Esophagus muscularis mucosa (tissue), 4 donors: Measurements from ENCODE around the gene FMN2. TPM values are rescaled to one million over a fixed set of nuclear protein-coding genes. Genes with fewer than 3 reads are reported as not detected.

Source experiments
- DNase-seq: peaks from one replicate; pipeline ENCODE4 v3.0.0-alpha.2; 2017; ENCODE audit errors: extremely low spot score
- H3K27ac ChIP-seq, 4 donors: fragments of 200-600 bp; sonication (generic); replicated peaks in 1 of 4; 1 replicate in 3 of 4; 2 replicates in 1 of 4; pipeline ENCODE4 v1.5.1; 2016 to 2019; ENCODE audit warnings: mild to moderate bottlenecking in 1 of 4
- H3K27me3 ChIP-seq, 4 donors: fragments of 200-600 bp; sonication (generic); one replicate each; pipeline versions ENCODE4 v1.5.1 to v1.6.0; 2016 to 2019
- H3K36me3 ChIP-seq, 4 donors: fragments of 200-600 bp; sonication (generic); one replicate each; pipeline ENCODE4 v1.5.1; 2016 to 2019
- H3K4me1 ChIP-seq, 4 donors: fragments of 200-600 bp; sonication (generic); one replicate each; pipeline ENCODE4 v1.5.1; 2016 to 2019
- H3K4me3 ChIP-seq, 4 donors: fragments of 200-600 bp; sonication (generic); 1 replicate in 2 of 4; 2 replicates in 2 of 4; pipeline ENCODE4 v1.5.1; 2016 to 2019; ENCODE audit warnings: mild to moderate bottlenecking in 4 of 4, moderate library complexity in 1 of 4
- H3K9me3 ChIP-seq, 4 donors: fragments of 200-600 bp; sonication (generic); 1 replicate in 3 of 4; 2 replicates in 1 of 4; pipeline ENCODE4 v1.5.1; 2016 to 2019
- EP300 ChIP-seq: sonication (generic); formaldehyde crosslinking; IDR thresholded peaks from one replicate; pipeline ENCODE4 v1.6.1; 2017; ENCODE audit warnings: antibody characterized with exemption
- POLR2A ChIP-seq: fragments of 450-650 bp; IDR thresholded peaks from one replicate; pipeline ENCODE4 v1.6.1; 2017; ENCODE audit warnings: antibody characterized with exemption, moderate library complexity, mild to moderate bottlenecking, low read depth
- POLR2AphosphoS5 ChIP-seq, 2 donors: sonication (generic); formaldehyde crosslinking; IDR thresholded peaks; one replicate each; pipeline ENCODE4 v1.6.1; 2017; ENCODE audit warnings: antibody characterized with exemption in 2 of 2
- WGBS: methylation state at CpG from one replicate; pipeline ENCODE4 v1.1.5; 2018; 5-methylcytosine and 5-hydroxymethylcytosine counted together
- intact Hi-C: fragments of 100-400 bp; cut with DNase I; formaldehyde crosslinking; loops from one replicate; pipeline ENCODE4 v1.15.1; 2023
- total RNA-seq, 4 donors: library from RNA; depleted of rRNA; stranded (reverse); fragments of >200 nt; gene quantifications; one replicate each; pipeline versions ENCODE4 v1.1.0 to v1.2.1, GENCODE V29; 2016
- TF ChIP-seq, protein P1 (sequence below), 3 experiments: fragments of 200-600 bp in 2 of 3; fragments of 450-650 bp in 1 of 3; sonication (generic) in 2 of 3; IDR thresholded peaks; one replicate each; pipeline ENCODE4 v1.5.1; 2017 to 2019; ENCODE audit warnings: antibody characterized with exemption in 3 of 3, mild to moderate bottlenecking in 2 of 3, moderate library complexity in 1 of 3

The FMN2 gene
- total RNA-seq, 4 donors from 2014 or later = 0.32 to 2.5 (median 1.4) TPM

DNA sequence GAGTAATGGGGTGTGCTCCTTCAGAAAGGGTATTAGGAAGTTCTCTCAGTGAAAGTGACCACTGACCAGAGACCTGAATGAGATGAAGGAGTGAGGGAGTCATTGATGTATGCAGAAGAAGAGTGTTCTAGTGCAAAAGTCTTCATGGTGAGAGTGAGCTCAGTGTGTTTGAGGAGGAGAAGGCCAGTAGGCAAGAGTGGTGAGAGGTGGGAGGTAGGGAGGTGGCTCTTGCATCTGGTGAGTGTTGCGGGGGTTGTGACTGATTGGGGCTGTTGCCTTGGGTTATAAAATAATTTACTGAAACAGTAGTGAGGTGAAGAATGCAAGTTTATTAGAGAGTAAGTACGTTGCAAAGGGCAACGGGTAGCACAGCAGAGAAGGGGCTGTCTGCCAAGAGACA lies 26.2 kb downstream of the FMN2 start:
- Histone ChIP-seq H3K27ac (no peak overlapping the region), H3K4me1 (no peaks in the 10 kb centered on the region), H3K36me3 (no peaks in the 10 kb centered on the region), H3K9me3 (no peaks in the 10 kb centered on the region), H3K27me3 (no peaks in the 10 kb centered on the region), H3K4me3 (no peak overlapping the region)
- 86% methylated on average over 3 of the region's 3 CpGs for WGBS
- TF ChIP-seq EP300 (no peak), POLR2A (no peak), POLR2AphosphoS5 (IDR thresholded peaks at IDR 0.05) (no peak)
- TF ChIP-seq, protein P1, sequence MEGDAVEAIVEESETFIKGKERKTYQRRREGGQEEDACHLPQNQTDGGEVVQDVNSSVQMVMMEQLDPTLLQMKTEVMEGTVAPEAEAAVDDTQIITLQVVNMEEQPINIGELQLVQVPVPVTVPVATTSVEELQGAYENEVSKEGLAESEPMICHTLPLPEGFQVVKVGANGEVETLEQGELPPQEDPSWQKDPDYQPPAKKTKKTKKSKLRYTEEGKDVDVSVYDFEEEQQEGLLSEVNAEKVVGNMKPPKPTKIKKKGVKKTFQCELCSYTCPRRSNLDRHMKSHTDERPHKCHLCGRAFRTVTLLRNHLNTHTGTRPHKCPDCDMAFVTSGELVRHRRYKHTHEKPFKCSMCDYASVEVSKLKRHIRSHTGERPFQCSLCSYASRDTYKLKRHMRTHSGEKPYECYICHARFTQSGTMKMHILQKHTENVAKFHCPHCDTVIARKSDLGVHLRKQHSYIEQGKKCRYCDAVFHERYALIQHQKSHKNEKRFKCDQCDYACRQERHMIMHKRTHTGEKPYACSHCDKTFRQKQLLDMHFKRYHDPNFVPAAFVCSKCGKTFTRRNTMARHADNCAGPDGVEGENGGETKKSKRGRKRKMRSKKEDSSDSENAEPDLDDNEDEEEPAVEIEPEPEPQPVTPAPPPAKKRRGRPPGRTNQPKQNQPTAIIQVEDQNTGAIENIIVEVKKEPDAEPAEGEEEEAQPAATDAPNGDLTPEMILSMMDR (IDR thresholded peaks at IDR 0.05) = no peak
- DNase-seq = no peak
- intact Hi-C loops = no loop called here

DNA sequence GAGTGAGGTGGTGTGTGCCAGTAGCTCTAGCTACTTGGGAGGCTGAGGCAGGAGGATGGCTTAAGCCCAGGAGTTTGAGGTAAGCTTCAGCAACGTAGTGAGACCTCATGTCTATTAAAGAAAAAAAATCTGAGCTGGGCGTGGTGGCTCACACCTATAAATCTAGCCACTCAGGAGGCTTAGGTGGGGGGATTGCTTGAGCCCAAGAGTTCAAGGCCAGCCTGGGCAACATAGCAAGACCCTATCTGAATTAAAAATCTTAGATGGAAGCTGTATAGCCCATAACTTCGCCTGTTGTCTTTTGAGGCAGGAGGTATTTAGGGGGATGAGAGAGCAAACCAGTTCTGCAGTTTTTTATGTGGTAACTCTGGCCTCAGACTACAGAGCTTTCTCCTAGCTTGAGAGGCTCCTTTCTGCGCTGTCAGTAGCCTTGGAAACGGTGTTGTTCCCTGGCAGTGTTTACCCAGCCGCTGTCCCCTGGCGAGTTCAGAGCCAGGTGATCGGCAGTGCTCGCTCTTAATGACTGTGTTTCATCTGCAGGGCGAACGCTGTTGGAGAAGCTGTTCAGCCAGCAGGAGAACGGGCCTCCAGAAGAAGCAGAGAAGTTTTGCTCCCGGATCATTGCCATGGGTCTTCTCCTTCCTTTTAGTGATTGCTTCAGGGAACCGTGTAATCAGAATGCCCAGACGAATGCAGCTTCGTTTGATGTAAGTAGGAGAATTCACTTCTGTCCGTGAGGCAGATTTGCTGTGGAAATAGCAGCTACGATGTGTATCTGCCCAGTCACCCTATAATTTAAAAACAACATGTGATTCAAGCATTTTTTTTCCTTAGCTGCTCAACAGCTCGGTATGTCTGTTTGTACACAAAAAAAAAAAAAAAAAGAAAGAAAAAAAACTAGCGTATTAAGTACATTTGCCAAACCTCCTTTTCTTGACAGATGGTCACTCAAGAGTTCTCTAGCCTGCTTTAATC lies 31.2 kb downstream of the FMN2 start:
- Histone ChIP-seq H3K4me1 (no peaks in the 10 kb centered on the region), H3K4me3 (no peak overlapping the region), H3K9me3 (no peaks in the 10 kb centered on the region), H3K36me3 (no peaks in the 10 kb centered on the region), H3K27ac (no peak overlapping the region), H3K27me3 (no peaks in the 10 kb centered on the region)
- 52% methylated on average over 14 of the region's 20 CpGs for WGBS
- TF ChIP-seq POLR2A (no peak), POLR2AphosphoS5 (IDR thresholded peaks at IDR 0.05) (no peak), EP300 (no peak)
- TF ChIP-seq, protein P1 (IDR thresholded peaks at IDR 0.05) = no peak
- intact Hi-C loops = no loop called here
- no peak for DNase-seq

- intact Hi-C loops = no loop called here
- no peak for TF ChIP-seq EP300
- no peak for TF ChIP-seq POLR2AphosphoS5 (IDR thresholded peaks at IDR 0.05)
- TF ChIP-seq POLR2A = no peak
- TF ChIP-seq, protein P1 (IDR thresholded peaks at IDR 0.05) = no peak
- Histone ChIP-seq H3K27me3 (peaks cover 0 to 4% (median 0%) of the 10 kb centered on the region in 4 donors), H3K27ac (no peak overlapping the region), H3K4me1 (no peaks in the 10 kb centered on the region), H3K4me3 (no peak overlapping the region), H3K36me3 (no peaks in the 10 kb centered on the region), H3K9me3 (no peaks in the 10 kb centered on the region)
- DNase-seq = no peak
- 87% methylated on average over 6 of the region's 6 CpGs for WGBS
These were observed 35.1 kb downstream of the FMN2 start for GRCh38 chr1:240126821-240127220.

DNA sequence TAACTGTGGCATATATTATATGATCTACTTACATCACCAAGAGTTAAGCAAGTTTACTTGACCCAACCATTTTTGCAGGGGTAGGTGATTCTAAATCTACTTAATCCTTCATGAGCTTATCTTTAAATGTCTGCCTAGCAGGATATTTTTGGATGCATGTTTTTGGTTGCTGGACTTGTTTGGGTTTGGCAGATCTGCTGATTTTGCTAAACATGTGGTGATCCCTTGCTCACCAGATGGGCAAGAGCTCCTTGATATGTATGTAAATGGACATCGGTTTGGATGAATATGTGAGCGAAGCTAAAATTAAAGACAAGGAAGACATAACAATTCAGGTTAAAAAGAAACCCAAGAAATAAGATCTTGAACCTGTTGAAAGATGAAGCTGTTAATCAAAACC lies 36.7 kb downstream of the FMN2 start:
- no peak for DNase-seq
- H3K27me3 ChIP-seq = peaks cover 0 to 4% (median 0%) of the 10 kb centered on the region in 4 donors
- H3K4me1 ChIP-seq = no peaks in the 10 kb centered on the region
- no peak for TF ChIP-seq POLR2A
- no peak for TF ChIP-seq EP300
- TF ChIP-seq, protein P1 (IDR thresholded peaks at IDR 0.05) = no peak
- H3K36me3 ChIP-seq = no peaks in the 10 kb centered on the region
- WGBS = 100% methylated on average over 2 of the region's 2 CpGs
- intact Hi-C loops = no loop called here
- no peaks in the 10 kb centered on the region for H3K9me3 ChIP-seq
- no peak overlapping the region for H3K27ac ChIP-seq
- no peak overlapping the region for H3K4me3 ChIP-seq
